SW480 (cell line): ENCODE results near the gene VWA7.

Experiments used
- DNase-seq: peaks from one replicate; pipeline ENCODE4 v3.0.0-alpha.2; 2016; ENCODE audit warnings: low spot score

The VWA7 gene

GRCh38 chr6:31729979-31730630, 47.0 kb downstream of the VWA7 start:
- DNase-seq, result peak; percentile 78

GRCh38 chr6:31729515-31729978, 47.6 kb downstream of the VWA7 start:
- DNase-seq, result peak; percentile 86

- no peak for DNase-seq
Measured at GRCh38 chr6:31728767-31729514, 48.2 kb downstream of the VWA7 start, which contains the start of gene DDAH2. DDAH2 (minus strand) TSS chr6:31729299; CDS start chr6:31729161, 138 bp downstream.

- DNase-seq, result no peak
Measured at GRCh38 chr6:31727717-31728671, 49.1 kb downstream of the VWA7 start.

- no peak for DNase-seq
Measured at GRCh38 chr6:31727034-31727716, 50.0 kb downstream of the VWA7 start.

GRCh38 chr6:31725502-31726350, 51.4 kb downstream of the VWA7 start:
- no peak for DNase-seq

- no peak for DNase-seq
Measured at GRCh38 chr6:31723980-31724691, 53.0 kb downstream of the VWA7 start.

GRCh38 chr6:31723245-31723979, 53.7 kb downstream of the VWA7 start, which contains the start of gene MPIG6B:
MPIG6B (plus strand) TSS chr6:31723373; CDS start chr6:31723384, 11 bp downstream.
- no peak for DNase-seq

GRCh38 chr6:31722173-31722572, 55.0 kb downstream of the VWA7 start:
- no peak for DNase-seq

- no peak for DNase-seq
Measured at GRCh38 chr6:31721351-31722020, 55.6 kb downstream of the VWA7 start, which contains the start of gene LY6G6C. LY6G6C (minus strand) TSS chr6:31721746; CDS start chr6:31721679, 67 bp downstream.

- no peak for DNase-seq
Measured at GRCh38 chr6:31720196-31720770, 56.8 kb downstream of the VWA7 start.

GRCh38 chr6:31719001-31719400, 58.1 kb downstream of the VWA7 start:
- DNase-seq, result no peak

- no peak for DNase-seq
Measured at GRCh38 chr6:31718265-31718664, 58.9 kb downstream of the VWA7 start.

GRCh38 chr6:31717499-31718222, 59.5 kb downstream of the VWA7 start:
- DNase-seq, result no peak
